ENCODE results near the gene NCKAP5. TPM values are rescaled to one million over a fixed set of nuclear protein-coding genes. Genes with fewer than 3 reads are reported as not detected.

The NCKAP5 gene
- total RNA-seq, 1 donor from 2014 or later = 8.8 TPM

- no peak overlapping the region for H3K27ac ChIP-seq
- H3K27me3 ChIP-seq = no peaks in the 10 kb centered on the region
- no peaks in the 10 kb centered on the region for H3K9me3 ChIP-seq
- TF ChIP-seq CTCF (IDR thresholded peaks at IDR 0.05) (no peak), POLR2A (IDR thresholded peaks at IDR 0.05) (no peak), POLR2AphosphoS5 (IDR thresholded peaks at IDR 0.05; ENCODE audit: insufficient read depth in 1 of 2, low read depth in 1 of 2) (no peak)
- no peak overlapping the region for H3K4me3 ChIP-seq
- intact Hi-C loops (cut with DNase I) = no loop called here
- no peak for DNase-seq (ENCODE audit: extremely low spot score in 2 of 2)
- no peaks in the 10 kb centered on the region for H3K36me3 ChIP-seq
- no peaks in the 10 kb centered on the region for H3K4me1 ChIP-seq
Observed at GRCh38 chr2:133416736-133417135, 151.5 kb downstream of the NCKAP5 start.

- intact Hi-C loops (cut with DNase I) = no loop called here
- TF ChIP-seq POLR2A (IDR thresholded peaks at IDR 0.05) = no peak
- TF ChIP-seq CTCF (IDR thresholded peaks at IDR 0.05) = no peak
- no peak for TF ChIP-seq POLR2AphosphoS5 (IDR thresholded peaks at IDR 0.05; ENCODE audit: insufficient read depth in 1 of 2, low read depth in 1 of 2)
- Histone ChIP-seq H3K4me3 (no peak overlapping the region), H3K27ac (no peak overlapping the region), H3K27me3 (no peaks in the 10 kb centered on the region), H3K4me1 (no peaks in the 10 kb centered on the region), H3K9me3 (no peaks in the 10 kb centered on the region), H3K36me3 (no peaks in the 10 kb centered on the region)
- no peak for DNase-seq (ENCODE audit: extremely low spot score in 2 of 2)
Observed at GRCh38 chr2:133416146-133416545, 152.1 kb downstream of the NCKAP5 start.

GRCh38 chr2:133415210-133415876, 152.9 kb downstream of the NCKAP5 start:
- intact Hi-C loops (cut with DNase I) = no loop called here
- TF ChIP-seq POLR2A (IDR thresholded peaks at IDR 0.05) (no peak), CTCF (IDR thresholded peaks at IDR 0.05) (no peak), POLR2AphosphoS5 (IDR thresholded peaks at IDR 0.05; ENCODE audit: insufficient read depth in 1 of 2, low read depth in 1 of 2) (no peak)
- Histone ChIP-seq H3K4me3 (no peak overlapping the region), H3K27ac (no peak overlapping the region), H3K4me1 (no peaks in the 10 kb centered on the region), H3K36me3 (no peaks in the 10 kb centered on the region), H3K27me3 (no peaks in the 10 kb centered on the region), H3K9me3 (no peaks in the 10 kb centered on the region)
- DNase-seq (ENCODE audit: extremely low spot score in 2 of 2) = no peak

- DNase-seq (ENCODE audit: extremely low spot score in 2 of 2) = no peak
- TF ChIP-seq POLR2A (IDR thresholded peaks at IDR 0.05) (no peak), POLR2AphosphoS5 (IDR thresholded peaks at IDR 0.05; ENCODE audit: insufficient read depth in 1 of 2, low read depth in 1 of 2) (no peak), CTCF (IDR thresholded peaks at IDR 0.05) (no peak)
- H3K9me3 ChIP-seq = no peaks in the 10 kb centered on the region
Observed at GRCh38 chr2:133414486-133415209, 153.6 kb downstream of the NCKAP5 start.

GRCh38 chr2:133413863-133414262, 154.4 kb downstream of the NCKAP5 start:
- Histone ChIP-seq H3K27ac (no peak overlapping the region), H3K36me3 (no peaks in the 10 kb centered on the region), H3K4me3 (no peak overlapping the region), H3K27me3 (no peaks in the 10 kb centered on the region), H3K4me1 (no peaks in the 10 kb centered on the region), H3K9me3 (no peaks in the 10 kb centered on the region)
- intact Hi-C loops (cut with DNase I) = no loop called here
- no peak for DNase-seq (ENCODE audit: extremely low spot score in 2 of 2)
- TF ChIP-seq POLR2A (IDR thresholded peaks at IDR 0.05) = no peak
- no peak for TF ChIP-seq CTCF (IDR thresholded peaks at IDR 0.05)
- TF ChIP-seq POLR2AphosphoS5 (IDR thresholded peaks at IDR 0.05; ENCODE audit: insufficient read depth in 1 of 2, low read depth in 1 of 2) = no peak

More at GRCh38 chr2:133414486-133415209, 153.6 kb downstream of the NCKAP5 start:
- Histone ChIP-seq H3K36me3 (no peaks in the 10 kb centered on the region), H3K4me3 (no peak overlapping the region), H3K27me3 (no peaks in the 10 kb centered on the region), H3K4me1 (no peaks in the 10 kb centered on the region), H3K27ac (no peak overlapping the region)
- intact Hi-C loops (cut with DNase I) = no loop called here

Measured in vagina (tissue), 2 donors.